ENCODE measurements around the gene ATG4D.
"Not testable (repeated sequence)": the region's sequence is repeated elsewhere in the genome, so short reads cannot be mapped to it uniquely, and the experiment has no call there.

ATG4D gene

GRCh38 chr19:10519421-10519820 lies 24.3 kb upstream of the ATG4D start:
- H3K4me3 ChIP-seq (ENCODE audit: low read depth, low read length) = no peak overlapping the region
- no peak for DNase-seq (ENCODE audit: low read depth)
- TF ChIP-seq CTCF (IDR thresholded peaks at IDR 0.05; ENCODE audit: control insufficient read depth, extremely low read depth, insufficient read depth) = no peak

DNA sequence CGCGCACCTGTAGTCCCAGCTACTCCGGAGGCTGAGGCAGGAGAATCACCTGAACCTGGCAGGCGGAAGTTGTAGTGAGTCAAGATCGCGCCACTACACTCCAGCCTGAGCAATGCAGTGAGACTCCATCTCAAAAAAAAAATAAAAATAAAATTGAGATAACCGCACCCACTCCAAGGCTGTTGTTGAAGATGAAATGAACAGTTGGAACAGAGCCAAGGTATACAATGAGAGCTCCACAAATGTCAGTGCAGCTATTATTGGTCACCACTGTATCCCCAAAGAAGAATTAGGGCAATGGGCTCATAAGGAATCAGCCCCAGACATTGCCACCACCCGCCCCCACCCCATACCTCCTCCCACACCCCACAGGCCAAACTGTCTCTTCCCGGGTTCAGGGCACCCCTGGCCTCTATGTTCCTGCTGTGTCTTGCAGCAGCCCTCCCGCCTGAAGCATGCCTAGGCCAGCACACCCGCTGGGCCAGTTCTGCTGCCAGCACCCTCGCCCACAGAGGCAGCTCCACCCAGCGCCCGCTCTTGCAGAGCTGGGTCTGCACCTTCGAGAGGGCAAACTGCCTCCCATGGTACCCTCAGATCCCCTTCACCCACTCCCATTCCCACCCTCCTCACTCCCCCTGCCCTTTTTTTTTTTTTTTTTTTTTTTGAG lies 22.9 kb upstream of the ATG4D start:
- no peak overlapping the region for H3K4me3 ChIP-seq (ENCODE audit: low read depth, low read length)
- no peak for DNase-seq (ENCODE audit: low read depth)
- no peak for TF ChIP-seq CTCF (IDR thresholded peaks at IDR 0.05; ENCODE audit: control insufficient read depth, extremely low read depth, insufficient read depth)

DNA sequence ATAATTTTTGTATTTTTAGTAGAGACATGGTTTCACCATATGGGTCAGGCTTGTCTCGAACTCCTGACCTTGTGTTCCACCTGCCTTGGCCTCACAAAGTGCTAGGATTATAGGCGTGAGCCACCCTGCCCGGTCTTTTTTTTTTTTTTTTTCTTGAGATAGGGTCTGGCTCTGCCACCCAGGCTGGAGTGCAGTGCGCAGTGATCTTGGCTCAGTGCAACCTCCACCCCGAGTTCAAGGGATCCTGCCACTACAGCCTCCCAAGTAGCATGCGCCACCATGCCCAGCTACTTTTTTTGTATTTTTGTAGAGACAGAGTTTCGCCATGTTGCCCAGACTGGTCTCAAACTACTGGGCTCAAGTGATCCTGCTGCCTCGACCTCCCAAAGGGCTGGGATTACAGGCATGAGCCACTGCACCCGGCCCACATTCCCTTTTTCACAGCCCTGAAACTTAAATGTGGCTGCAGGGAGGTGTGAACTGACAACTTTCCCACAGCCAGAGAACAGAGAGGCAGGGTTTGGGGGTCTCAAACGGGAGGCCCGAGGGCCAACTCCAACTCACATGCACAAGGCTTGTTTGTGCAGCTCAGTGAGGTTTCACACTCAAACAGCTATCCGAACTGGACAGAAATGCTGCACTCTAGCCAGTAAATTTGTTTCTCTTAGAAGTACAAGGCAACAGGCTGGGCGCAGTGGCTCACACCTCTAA lies 22.1 kb upstream of the ATG4D start:
- no peak for TF ChIP-seq CTCF (IDR thresholded peaks at IDR 0.05; ENCODE audit: control insufficient read depth, extremely low read depth, insufficient read depth)
- DNase-seq (ENCODE audit: low read depth) = no peak
- no peak overlapping the region for H3K4me3 ChIP-seq (ENCODE audit: low read depth, low read length)

DNA sequence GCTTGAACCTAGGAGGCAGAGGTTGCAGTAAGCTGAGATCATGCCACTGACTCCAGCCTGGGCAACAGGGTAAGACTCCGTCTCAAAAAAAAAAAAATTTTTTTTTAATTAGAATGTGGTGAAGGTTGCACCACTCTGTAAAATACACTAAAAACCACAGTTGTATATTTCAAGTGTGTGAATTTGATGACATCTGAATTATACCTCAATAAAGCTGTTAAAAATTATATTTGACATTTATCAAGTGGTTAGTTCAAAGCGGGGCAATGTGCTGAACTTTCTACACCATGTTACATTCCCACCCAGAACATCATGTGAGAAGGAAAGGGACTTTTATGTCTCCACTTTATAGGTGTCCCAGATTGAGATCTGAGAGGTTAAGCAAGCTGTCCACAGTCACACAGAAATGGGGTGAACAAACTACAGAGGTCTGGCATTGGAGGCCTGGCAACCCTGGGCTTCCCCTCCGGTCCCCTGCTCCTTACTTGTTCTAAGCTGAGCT lies 20.5 kb upstream of the ATG4D start:
- DNase-seq (ENCODE audit: low read depth) = no peak
- no peak overlapping the region for H3K4me3 ChIP-seq (ENCODE audit: low read depth, low read length)
- no peak for TF ChIP-seq CTCF (IDR thresholded peaks at IDR 0.05; ENCODE audit: control insufficient read depth, extremely low read depth, insufficient read depth)

DNA sequence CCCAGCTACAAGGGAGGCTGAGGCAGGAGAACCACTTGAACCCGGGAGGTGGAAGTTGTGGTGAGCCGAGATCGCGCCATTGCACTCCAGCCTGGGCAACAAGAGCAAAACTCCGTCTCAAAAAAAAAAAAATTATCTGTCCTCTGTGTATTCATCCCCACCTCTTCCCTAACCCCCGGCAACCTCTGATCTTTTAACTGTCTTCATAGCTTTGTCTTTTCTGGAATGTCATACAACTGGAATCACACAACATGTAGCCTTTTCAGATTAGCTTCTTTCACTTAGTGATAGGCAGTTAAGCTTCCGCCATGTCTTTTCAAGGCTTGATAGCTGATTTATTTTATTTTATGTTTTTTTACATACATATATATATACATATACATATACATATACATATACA lies 18.1 kb upstream of the ATG4D start:
- no peak for DNase-seq (ENCODE audit: low read depth)
- no peak for TF ChIP-seq CTCF (IDR thresholded peaks at IDR 0.05; ENCODE audit: control insufficient read depth, extremely low read depth, insufficient read depth)
- H3K4me3 ChIP-seq (ENCODE audit: low read depth, low read length) = no peak overlapping the region

DNA sequence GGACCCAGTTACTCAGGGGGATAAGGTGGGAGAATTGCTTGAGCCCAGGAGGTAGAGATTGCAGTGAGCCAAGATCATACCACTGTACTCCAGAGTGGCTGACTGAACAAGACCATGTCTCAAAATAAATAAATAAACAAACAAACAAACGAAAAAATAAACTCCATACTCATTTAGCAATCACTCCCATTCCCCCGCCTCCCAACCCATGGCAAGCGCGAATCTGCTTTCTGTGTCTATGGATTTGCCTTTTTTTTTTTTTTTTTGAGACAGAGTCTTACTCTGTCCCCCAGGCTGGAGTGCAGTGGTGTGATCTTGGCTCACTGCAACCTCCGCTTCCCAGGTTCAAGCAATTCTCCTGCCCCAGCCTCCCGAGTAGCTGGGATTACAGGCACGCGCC lies 16.8 kb upstream of the ATG4D start:
- DNase-seq (ENCODE audit: low read depth); H3K4me3 ChIP-seq (ENCODE audit: low read depth, low read length): not testable (repeated sequence)

- TF ChIP-seq CTCF (IDR thresholded peaks at IDR 0.05; ENCODE audit: control insufficient read depth, extremely low read depth, insufficient read depth) = no peak
- DNase-seq (ENCODE audit: low read depth) = no peak
- no peak overlapping the region for H3K4me3 ChIP-seq (ENCODE audit: low read depth, low read length)
These were observed 11.2 kb upstream of the ATG4D start for GRCh38 chr19:10532457-10532856.

All from LNCaP clone FGC (cell line).